Mammary epithelial cell (primary cell): ENCODE data around the gene UNC5C.

Experiments
- EZH2 ChIP-seq: IDR thresholded peaks from 2 replicates; pipeline ENCODE4 v1.6.1; 2012; ENCODE audit warnings: low read length, inconsistent platforms, borderline replicate concordance
- TF ChIP-seq, protein P1 (sequence below), 2 donors: IDR thresholded peaks in 1 of 2; conservative IDR thresholded peaks in 1 of 2; 2 replicates each; pipeline ENCODE4 v1.5.1; 2011 to 2012; ENCODE audit warnings: inconsistent platforms in 2 of 2, low read length in 2 of 2, mild to moderate bottlenecking in 2 of 2, control low read depth in 1 of 2, low read depth in 1 of 2; ENCODE audit not compliant: insufficient read depth in 1 of 2; ENCODE audit errors: extremely low read depth in 1 of 2

DNA sequence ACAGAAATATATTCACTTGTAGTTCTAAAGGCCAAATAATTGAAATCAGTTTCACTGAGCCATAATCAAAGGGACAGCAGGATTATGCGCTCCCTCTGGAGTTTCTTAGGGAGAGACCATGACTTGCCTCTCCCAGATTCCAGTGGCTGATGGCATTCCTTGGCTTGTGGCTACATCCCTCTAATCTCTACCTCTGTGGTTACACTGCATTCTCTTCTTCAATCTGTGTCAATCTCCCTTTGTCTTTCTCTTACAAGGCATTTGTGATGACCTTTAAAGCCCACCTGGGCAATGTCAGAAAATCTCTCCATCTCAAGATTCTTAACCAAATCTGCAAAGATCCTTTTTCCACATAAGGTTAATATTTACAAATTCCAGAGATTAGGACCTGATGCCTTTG is 260.2 kb downstream of the UNC5C start:
- TF ChIP-seq, protein P1, sequence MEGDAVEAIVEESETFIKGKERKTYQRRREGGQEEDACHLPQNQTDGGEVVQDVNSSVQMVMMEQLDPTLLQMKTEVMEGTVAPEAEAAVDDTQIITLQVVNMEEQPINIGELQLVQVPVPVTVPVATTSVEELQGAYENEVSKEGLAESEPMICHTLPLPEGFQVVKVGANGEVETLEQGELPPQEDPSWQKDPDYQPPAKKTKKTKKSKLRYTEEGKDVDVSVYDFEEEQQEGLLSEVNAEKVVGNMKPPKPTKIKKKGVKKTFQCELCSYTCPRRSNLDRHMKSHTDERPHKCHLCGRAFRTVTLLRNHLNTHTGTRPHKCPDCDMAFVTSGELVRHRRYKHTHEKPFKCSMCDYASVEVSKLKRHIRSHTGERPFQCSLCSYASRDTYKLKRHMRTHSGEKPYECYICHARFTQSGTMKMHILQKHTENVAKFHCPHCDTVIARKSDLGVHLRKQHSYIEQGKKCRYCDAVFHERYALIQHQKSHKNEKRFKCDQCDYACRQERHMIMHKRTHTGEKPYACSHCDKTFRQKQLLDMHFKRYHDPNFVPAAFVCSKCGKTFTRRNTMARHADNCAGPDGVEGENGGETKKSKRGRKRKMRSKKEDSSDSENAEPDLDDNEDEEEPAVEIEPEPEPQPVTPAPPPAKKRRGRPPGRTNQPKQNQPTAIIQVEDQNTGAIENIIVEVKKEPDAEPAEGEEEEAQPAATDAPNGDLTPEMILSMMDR (conservative IDR thresholded peaks at IDR 0.05 in 1 of 2, IDR thresholded peaks at IDR 0.05 in 1 of 2; ENCODE audit: extremely low read depth in 1 of 2, insufficient read depth in 1 of 2, low read depth in 1 of 2, low read length in 2 of 2): no peak
- TF ChIP-seq EZH2: no peak
